Mucosa of rectum (tissue), 2 donors: ENCODE results near the gene PRKN.

Experiments used
- H3K27ac ChIP-seq, 2 donors: one replicate each; pipeline ENCODE4 v1.7.0; 2013; ENCODE audit warnings: inconsistent platforms in 2 of 2, low read depth in 2 of 2, low read length in 2 of 2
- H3K27me3 ChIP-seq, 2 donors: one replicate each; pipeline ENCODE4 v1.7.0; 2013; ENCODE audit warnings: low read length in 2 of 2; ENCODE audit not compliant: control insufficient read depth in 2 of 2, insufficient read depth in 2 of 2
- H3K36me3 ChIP-seq, 2 donors: one replicate each; pipeline ENCODE4 v1.7.0; 2013; ENCODE audit warnings: low read length in 2 of 2; ENCODE audit not compliant: control insufficient read depth in 2 of 2, insufficient read depth in 2 of 2
- H3K4me1 ChIP-seq, 2 donors: one replicate each; pipeline ENCODE4 v1.7.0; 2013; ENCODE audit warnings: low read length in 2 of 2, mild to moderate bottlenecking in 1 of 2; ENCODE audit not compliant: control insufficient read depth in 2 of 2, insufficient read depth in 2 of 2
- H3K4me3 ChIP-seq, 2 donors: one replicate each; pipeline ENCODE4 v1.7.0; 2013; ENCODE audit warnings: low read length in 2 of 2
- H3K9ac ChIP-seq, 2 donors: one replicate each; pipeline ENCODE4 v1.7.0; 2013; ENCODE audit warnings: low read length in 2 of 2, low read depth in 1 of 2, mild to moderate bottlenecking in 1 of 2
- H3K9me3 ChIP-seq, 2 donors: one replicate each; pipeline ENCODE4 v1.7.0; 2013; ENCODE audit warnings: low read length in 2 of 2; ENCODE audit not compliant: control insufficient read depth in 2 of 2
- donor health status: healthy.
- donor health status: Normal muscosa, but diverticular disease.

Gene PRKN

DNA sequence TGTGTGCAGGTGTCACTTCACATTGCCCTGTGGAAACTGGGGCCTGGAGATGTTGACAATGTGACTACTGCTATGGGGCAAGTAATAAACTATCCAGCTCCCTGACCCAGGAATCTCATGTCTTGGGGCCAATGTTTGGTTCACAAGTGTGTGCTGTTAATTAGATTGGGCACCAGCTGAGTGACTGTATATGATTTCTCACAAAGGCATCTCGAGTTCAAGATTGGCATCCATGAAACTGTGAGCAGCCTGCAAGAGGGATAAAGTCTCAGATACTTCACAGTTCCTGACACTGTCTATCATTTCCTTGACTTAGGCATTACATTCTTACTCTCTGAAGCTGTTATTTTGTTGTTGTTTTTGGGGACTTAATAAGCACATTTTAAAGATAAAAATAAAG lies 264.0 kb downstream of the PRKN start:
- H3K4me1 ChIP-seq: no peaks in the 10 kb centered on the region
- no peak overlapping the region for H3K9ac ChIP-seq
- no peak overlapping the region for H3K27ac ChIP-seq
- no peaks in the 10 kb centered on the region for H3K9me3 ChIP-seq
- no peak overlapping the region for H3K4me3 ChIP-seq
- H3K27me3 ChIP-seq: no peaks in the 10 kb centered on the region
- no peaks in the 10 kb centered on the region for H3K36me3 ChIP-seq

- Histone ChIP-seq H3K36me3 (no peaks in the 10 kb centered on the region), H3K27ac (no peak overlapping the region), H3K9ac (no peak overlapping the region)
These were observed 267.6 kb downstream of the PRKN start for GRCh38 chr6:162459985-162460384.

GRCh38 chr6:162450358-162450757 lies 277.2 kb downstream of the PRKN start:
- no peaks in the 10 kb centered on the region for H3K27me3 ChIP-seq
- no peak overlapping the region for H3K9ac ChIP-seq
- no peaks in the 10 kb centered on the region for H3K36me3 ChIP-seq
- no peaks in the 10 kb centered on the region for H3K4me1 ChIP-seq
- H3K27ac ChIP-seq: no peak overlapping the region
- no peaks in the 10 kb centered on the region for H3K9me3 ChIP-seq
- H3K4me3 ChIP-seq: no peak overlapping the region

More at GRCh38 chr6:162459985-162460384, 267.6 kb downstream of the PRKN start:
- Histone ChIP-seq H3K4me1 (no peaks in the 10 kb centered on the region), H3K27me3 (no peaks in the 10 kb centered on the region), H3K9me3 (no peaks in the 10 kb centered on the region), H3K4me3 (no peak overlapping the region)

- H3K4me3 ChIP-seq: no peak overlapping the region
- no peaks in the 10 kb centered on the region for H3K9me3 ChIP-seq
- no peaks in the 10 kb centered on the region for H3K27me3 ChIP-seq
- H3K9ac ChIP-seq: no peak overlapping the region
- no peak overlapping the region for H3K27ac ChIP-seq
- H3K4me1 ChIP-seq: no peaks in the 10 kb centered on the region
- H3K36me3 ChIP-seq: no peaks in the 10 kb centered on the region
These were observed 279.3 kb downstream of the PRKN start for GRCh38 chr6:162448294-162448693.

- Histone ChIP-seq H3K4me1 (no peaks in the 10 kb centered on the region), H3K9me3 (peaks cover 0 to under 1% of the 10 kb centered on the region in 2 donors), H3K36me3 (no peaks in the 10 kb centered on the region), H3K27ac (no peak overlapping the region), H3K4me3 (no peak overlapping the region), H3K27me3 (no peaks in the 10 kb centered on the region), H3K9ac (no peak overlapping the region)
These were observed 284.5 kb downstream of the PRKN start for GRCh38 chr6:162443101-162443500.

DNA sequence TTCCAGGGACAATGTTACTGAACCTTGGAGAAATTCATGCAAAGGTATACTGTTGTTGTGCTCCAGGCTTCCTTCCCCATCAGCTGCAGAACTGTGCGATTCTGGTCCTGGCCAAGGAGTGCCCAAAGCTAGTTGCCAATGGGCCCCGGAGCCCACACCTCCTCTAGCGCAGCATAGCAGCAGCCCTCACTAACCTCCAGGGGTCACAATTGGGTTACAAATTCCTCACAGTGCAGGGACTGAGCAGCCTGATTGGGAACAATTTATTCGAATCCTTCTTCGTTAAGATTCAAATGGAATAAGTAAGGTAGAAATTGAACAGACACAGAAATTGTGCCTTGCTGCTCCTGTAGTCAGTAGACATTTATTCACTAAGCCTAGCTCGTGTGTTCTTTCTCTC lies 284.9 kb downstream of the PRKN start:
- H3K27ac ChIP-seq: no peak overlapping the region
- H3K4me3 ChIP-seq: no peak overlapping the region
- H3K36me3 ChIP-seq: no peaks in the 10 kb centered on the region
- peaks cover 0 to 4% of the 10 kb centered on the region in 2 donors for H3K9me3 ChIP-seq
- H3K4me1 ChIP-seq: no peaks in the 10 kb centered on the region
- H3K9ac ChIP-seq: no peak overlapping the region
- H3K27me3 ChIP-seq: no peaks in the 10 kb centered on the region

DNA sequence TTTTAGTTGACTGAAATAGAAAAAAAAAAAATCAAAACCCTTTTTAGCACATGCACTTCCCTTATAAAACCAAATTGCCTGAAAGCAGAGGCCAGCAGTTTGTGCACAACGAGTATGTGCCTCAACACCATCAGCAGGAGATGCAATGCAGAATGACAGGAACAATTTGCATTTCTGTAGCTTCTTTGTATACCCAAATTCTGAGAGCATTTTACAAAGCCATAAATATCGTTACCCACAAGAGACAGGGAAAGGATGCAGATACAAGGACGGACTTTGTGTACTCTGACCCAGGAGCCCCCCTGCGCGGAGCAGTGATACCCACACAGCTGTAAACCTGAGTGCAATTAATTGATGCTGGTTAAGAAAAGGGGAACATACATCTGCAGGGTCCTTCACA lies 285.6 kb downstream of the PRKN start:
- Histone ChIP-seq H3K4me3 (no peak overlapping the region), H3K4me1 (no peaks in the 10 kb centered on the region), H3K27ac (no peak overlapping the region), H3K9me3 (peaks cover 0 to 4% of the 10 kb centered on the region in 2 donors), H3K9ac (no peak overlapping the region), H3K36me3 (no peaks in the 10 kb centered on the region), H3K27me3 (no peaks in the 10 kb centered on the region)

DNA sequence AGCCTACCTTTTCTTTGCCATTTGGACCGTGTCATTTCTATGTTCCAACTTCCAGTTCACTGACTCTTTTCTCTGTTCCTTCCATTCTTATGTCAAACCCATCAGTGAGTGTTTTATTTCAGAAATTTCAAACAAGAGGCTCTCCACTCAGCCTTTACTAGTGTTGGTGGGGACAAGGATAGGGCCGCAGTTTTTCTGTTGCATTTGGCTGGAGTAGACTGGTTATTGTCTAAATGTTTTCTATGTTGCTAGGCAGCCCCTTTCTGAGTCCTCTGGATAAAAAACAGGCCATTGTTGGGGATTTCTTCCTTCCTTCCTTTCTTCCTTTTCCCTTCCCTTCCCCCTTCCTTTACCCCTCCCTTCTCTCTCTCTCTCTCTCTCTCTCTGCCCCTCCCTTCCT lies 288.6 kb downstream of the PRKN start:
- no peaks in the 10 kb centered on the region for H3K4me1 ChIP-seq
- H3K9me3 ChIP-seq: peaks cover 0 to 4% of the 10 kb centered on the region in 2 donors
- H3K4me3 ChIP-seq: no peak overlapping the region
- H3K27ac ChIP-seq: no peak overlapping the region
- no peaks in the 10 kb centered on the region for H3K36me3 ChIP-seq
- no peaks in the 10 kb centered on the region for H3K27me3 ChIP-seq
- no peak overlapping the region for H3K9ac ChIP-seq

GRCh38 chr6:162435071-162435470 lies 292.5 kb downstream of the PRKN start:
- Histone ChIP-seq H3K4me3 (no peak overlapping the region), H3K4me1 (no peaks in the 10 kb centered on the region), H3K27me3 (no peaks in the 10 kb centered on the region), H3K9ac (no peak overlapping the region), H3K27ac (no peak overlapping the region), H3K9me3 (peaks cover 0 to 4% of the 10 kb centered on the region in 2 donors), H3K36me3 (no peaks in the 10 kb centered on the region)

GRCh38 chr6:162421004-162421403 lies 306.6 kb downstream of the PRKN start:
- Histone ChIP-seq H3K27me3 (no peaks in the 10 kb centered on the region), H3K4me3 (no peak overlapping the region), H3K36me3 (no peaks in the 10 kb centered on the region), H3K9ac (no peak overlapping the region), H3K27ac (no peak overlapping the region), H3K4me1 (no peaks in the 10 kb centered on the region), H3K9me3 (no peaks in the 10 kb centered on the region)
